H9 (cell line): ENCODE data around the gene ULK4. TPM values are rescaled to one million over a fixed set of nuclear protein-coding genes. Genes with fewer than 3 reads are reported as not detected.

Experiments used
- DNase-seq: peaks from one replicate; pipeline ENCODE4 v3.0.0-alpha.2; 2017
- H2AFZ ChIP-seq: one replicate; pipeline ENCODE4 v1.6.1; 2013; ENCODE audit warnings: mild to moderate bottlenecking, low read length, control low read depth, moderate library complexity
- H2AK5ac ChIP-seq: 2 replicates; pipeline ENCODE4 v1.6.1; 2013; ENCODE audit warnings: low read length, control low read depth, mixed read lengths; ENCODE audit not compliant: insufficient read length
- H2BK120ac ChIP-seq: one replicate; pipeline ENCODE4 v1.6.1; 2013; ENCODE audit warnings: low read depth, mild to moderate bottlenecking, low read length, control low read depth, inconsistent platforms; ENCODE audit not compliant: poor library complexity, severe bottlenecking
- H2BK12ac ChIP-seq: 2 replicates; pipeline ENCODE4 v1.6.1; 2013; ENCODE audit warnings: low read length, control low read depth, mixed read lengths, low read depth; ENCODE audit not compliant: insufficient read length
- H2BK15ac ChIP-seq: 2 replicates; pipeline ENCODE4 v1.6.1; 2013; ENCODE audit warnings: low read depth, low read length, control low read depth
- H2BK20ac ChIP-seq: one replicate; pipeline ENCODE4 v1.6.1; 2013; ENCODE audit warnings: low read depth, mild to moderate bottlenecking, low read length, control low read depth, inconsistent platforms; ENCODE audit not compliant: poor library complexity, severe bottlenecking
- H2BK5ac ChIP-seq: 2 replicates; pipeline ENCODE4 v1.6.1; 2013; ENCODE audit warnings: low read length, control low read depth, mixed read lengths; ENCODE audit not compliant: insufficient read length
- H3K14ac ChIP-seq: 2 replicates; pipeline ENCODE4 v1.6.1; 2013; ENCODE audit warnings: low read length, control low read depth; ENCODE audit not compliant: insufficient read depth
- H3K18ac ChIP-seq: 2 replicates; pipeline ENCODE4 v1.6.1; 2013; ENCODE audit warnings: low read depth, mild to moderate bottlenecking, mixed read lengths, low read length, control low read depth; ENCODE audit not compliant: insufficient read length
- H3K23ac ChIP-seq: 2 replicates; pipeline ENCODE4 v1.6.1; 2013; ENCODE audit warnings: low read length, control low read depth, mixed read lengths, low read depth; ENCODE audit not compliant: insufficient read length
- H3K23me2 ChIP-seq: 2 replicates; pipeline ENCODE4 v1.6.1; 2013; ENCODE audit warnings: low read depth, mild to moderate bottlenecking, mixed read lengths, low read length, control low read depth; ENCODE audit not compliant: insufficient read length, poor library complexity, severe bottlenecking
- H3K27ac ChIP-seq: 2 replicates; pipeline ENCODE4 v1.5.1; 2013; ENCODE audit warnings: low read length, control low read depth, mixed read lengths, low read depth; ENCODE audit not compliant: insufficient read length
- H3K27me3 ChIP-seq: 2 replicates; pipeline ENCODE4 v1.6.1; 2013; ENCODE audit warnings: low read length, control low read depth, inconsistent platforms; ENCODE audit not compliant: insufficient read depth
- H3K4ac ChIP-seq: 2 replicates; pipeline ENCODE4 v1.6.1; 2013; ENCODE audit warnings: low read depth, mild to moderate bottlenecking, control low read depth, inconsistent platforms, low read length, moderate library complexity
- H3K4me1 ChIP-seq: 2 replicates; pipeline ENCODE4 v1.6.1; 2013; ENCODE audit warnings: low read length, control low read depth, inconsistent platforms; ENCODE audit not compliant: insufficient read depth
- H3K4me2 ChIP-seq: 2 replicates; pipeline ENCODE4 v1.6.1; 2013; ENCODE audit warnings: low read length, control low read depth, mixed read lengths; ENCODE audit not compliant: insufficient read length, insufficient read depth
- H3K56ac ChIP-seq: 2 replicates; pipeline ENCODE4 v1.6.1; 2013; ENCODE audit warnings: low read depth, mild to moderate bottlenecking, mixed read lengths, low read length, control low read depth; ENCODE audit not compliant: insufficient read length
- H3K79me1 ChIP-seq: 2 replicates; pipeline ENCODE4 v1.6.1; 2013; ENCODE audit warnings: low read depth, mild to moderate bottlenecking, moderate library complexity, low read length, control low read depth, inconsistent platforms; ENCODE audit not compliant: insufficient read depth, poor library complexity, severe bottlenecking
- H3K79me2 ChIP-seq: 2 replicates; pipeline ENCODE4 v1.6.1; 2013; ENCODE audit warnings: low read length, control low read depth, inconsistent platforms; ENCODE audit not compliant: insufficient read depth
- H3K9ac ChIP-seq: 2 replicates; pipeline ENCODE4 v1.6.1; 2013; ENCODE audit warnings: low read length, control low read depth, mixed read lengths; ENCODE audit not compliant: insufficient read length; ENCODE audit errors: extremely low read depth
- H3K9me3 ChIP-seq: one replicate; pipeline ENCODE4 v1.6.1; 2013; ENCODE audit warnings: low read depth, low read length, inconsistent platforms; ENCODE audit not compliant: control insufficient read depth
- H3T11ph ChIP-seq: one replicate; pipeline ENCODE4 v1.6.1; 2013; ENCODE audit warnings: mild to moderate bottlenecking, low read length, control low read depth, inconsistent platforms
- H4K20me1 ChIP-seq: one replicate; pipeline ENCODE4 v1.6.1; 2013; ENCODE audit not compliant: control insufficient read depth, insufficient read length, insufficient read depth
- H4K5ac ChIP-seq: 2 replicates; pipeline ENCODE4 v1.6.1; 2013; ENCODE audit warnings: low read depth, mild to moderate bottlenecking, mixed read lengths, low read length, control low read depth; ENCODE audit not compliant: insufficient read length
- H4K8ac ChIP-seq: replicated peaks from 2 replicates; pipeline ENCODE4 v1.6.1; 2013; ENCODE audit warnings: low read length, control low read depth, mixed read lengths, low read depth; ENCODE audit not compliant: insufficient read length
- H4K91ac ChIP-seq: 2 replicates; pipeline ENCODE4 v1.6.1; 2013; ENCODE audit warnings: low read depth, mild to moderate bottlenecking, moderate library complexity, mixed read lengths, low read length, control low read depth; ENCODE audit not compliant: insufficient read length
- H3K27ac Mint-ChIP-seq, 3 experiments: 2 replicates in 2 of 3; 3 replicates in 1 of 3; pipeline ENCODE4 v1.8.0; 2020 to 2021; ENCODE audit warnings: mixed read lengths in 3 of 3, mild to moderate bottlenecking in 1 of 3, moderate library complexity in 1 of 3
- H3K27me3 Mint-ChIP-seq: 2 replicates; pipeline ENCODE4 v1.8.0; 2021; ENCODE audit warnings: low read depth, mild to moderate bottlenecking, moderate library complexity, mixed read lengths
- H3K36me3 Mint-ChIP-seq, 3 experiments: 2 replicates in 2 of 3; 3 replicates in 1 of 3; pipeline ENCODE4 v1.8.0; 2020 to 2021; ENCODE audit warnings: low read depth in 3 of 3, mixed read lengths in 3 of 3; ENCODE audit not compliant: insufficient read depth in 1 of 3
- H3K4me1 Mint-ChIP-seq, 2 experiments: 2 replicates each; pipeline ENCODE4 v1.8.0; 2020; ENCODE audit warnings: mixed read lengths in 2 of 2
- H3K4me3 Mint-ChIP-seq, 2 experiments: 2 replicates in 1 of 2; 3 replicates in 1 of 2; pipeline ENCODE4 v1.8.0; 2020 to 2021; ENCODE audit warnings: mild to moderate bottlenecking in 2 of 2, mixed read lengths in 2 of 2, moderate library complexity in 1 of 2
- H3K9me3 Mint-ChIP-seq, 2 experiments: 2 replicates in 1 of 2; 3 replicates in 1 of 2; pipeline ENCODE4 v1.8.0; 2020; ENCODE audit warnings: mild to moderate bottlenecking in 2 of 2, mixed read lengths in 2 of 2, moderate library complexity in 1 of 2
- CTCF ChIP-seq: fragments of 200-600 bp; sonication (generic); conservative IDR thresholded peaks from 3 replicates; pipeline ENCODE4 v1.8.0; 2021; ENCODE audit warnings: antibody characterized with exemption, mild to moderate bottlenecking
- WGBS: extraction: QIAGEN DNeasy Blood & Tissue Kit; methylation state at CpG from one replicate; pipeline ENCODE4 v1.1.7; 2013; ENCODE audit warnings: missing lambda C conversion rate, low lambda C conversion rate, mixed read lengths; ENCODE audit not compliant: insufficient read length; ENCODE audit errors: extremely low coverage; 5-methylcytosine and 5-hydroxymethylcytosine counted together
- total RNA-seq: library from RNA; stranded (reverse); gene quantifications from 2 replicates; pipeline ENCODE4 v1.2.1, GENCODE V29; 2021

Gene ULK4
- total RNA-seq, 1 experiment from 2014 or later = 12.9 TPM

- Histone ChIP-seq H3K27me3 (no peaks in the 10 kb centered on the region), H2BK5ac (no peak overlapping the region), H3K23ac (no peak overlapping the region), H4K20me1 (no peaks in the 10 kb centered on the region), H3K27ac (no peak overlapping the region), H3K4me2 (no peak overlapping the region), H3K9ac (no peak overlapping the region), H3K4ac (no peak overlapping the region), H4K8ac (no peak overlapping the region), H2AFZ (no peak overlapping the region), H2BK12ac (peak overlapping the region; percentile 24), H2BK20ac (no peak overlapping the region), H3K14ac (peak overlapping the region; percentile 48; the same call in 1 of the 2 replicates), H4K5ac (no peak overlapping the region), H2AK5ac (no peak overlapping the region), H2BK120ac (no peak overlapping the region), H3K79me1 (no peaks in the 10 kb centered on the region), H2BK15ac (no peak overlapping the region), H3K4me1 (peaks cover 11% of the 10 kb centered on the region), H3K18ac (peak overlapping the region; percentile 74), H3T11ph (no peak overlapping the region), H3K79me2 (no peaks in the 10 kb centered on the region), H3K56ac (no peak overlapping the region), H4K91ac (no peak overlapping the region), H3K9me3 (no peaks in the 10 kb centered on the region), H3K23me2 (no peaks in the 10 kb centered on the region)
- no CpG with 5 or more reads among the region's 7 CpGs for WGBS
- no peak for TF ChIP-seq CTCF
- Mint-ChIP-seq H3K9me3 (no peaks in the 10 kb centered on the region; a peak in 2 of 5 replicates), H3K27ac (0 out of 7 replicates have a peak overlapping the region, but pooled peaks of 1 of the 3 experiments have one; percentile 14), H3K36me3 (peaks cover 0 to 14% (median 2%) of the 10 kb centered on the region in 3 experiments; a peak in 3 of 7 replicates), H3K4me1 (peaks cover 52 to 60% of the 10 kb centered on the region in 2 experiments), H3K4me3 (no peak overlapping the region), H3K27me3 (no peaks in the 10 kb centered on the region)
- no peak for DNase-seq
Observed at GRCh38 chr3:41370307-41370706, 591.6 kb downstream of the ULK4 start.
